HG03025 (cell line): ENCODE measurements around the gene LEF1.
"Not testable (repeated sequence)": the region's sequence is repeated elsewhere in the genome, so short reads cannot be mapped to it uniquely, and the experiment has no call there.

Source experiments
- ATAC-seq: cut with Tn5 transposase; IDR thresholded peaks from one replicate; pipeline ENCODE4 v1.9.1; 2021; ENCODE audit warnings: mild to moderate bottlenecking, moderate library complexity; ENCODE audit not compliant: unreplicated experiment, low FRiP score

The LEF1 gene

DNA sequence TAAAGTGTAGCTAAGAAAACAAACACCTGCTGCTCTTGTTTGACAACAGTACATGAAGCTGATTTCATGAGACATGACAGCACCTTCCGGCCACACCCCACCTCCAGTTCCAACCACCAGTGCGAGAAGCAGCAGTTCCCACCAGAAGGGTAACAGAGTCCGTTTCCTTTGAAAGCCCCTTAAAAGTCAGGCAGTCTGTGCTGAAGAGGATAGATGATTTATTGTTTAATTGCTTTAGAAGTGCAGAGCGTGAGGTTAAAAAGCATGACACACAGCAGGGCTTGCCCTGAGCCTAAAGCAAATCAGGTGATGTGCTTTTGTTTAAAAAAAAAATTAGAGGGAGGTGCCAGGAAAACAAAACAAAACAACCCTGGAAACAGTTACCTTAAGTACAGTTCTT, 96.4 kb downstream of the LEF1 start:
- peak; percentile 93 for ATAC-seq

DNA sequence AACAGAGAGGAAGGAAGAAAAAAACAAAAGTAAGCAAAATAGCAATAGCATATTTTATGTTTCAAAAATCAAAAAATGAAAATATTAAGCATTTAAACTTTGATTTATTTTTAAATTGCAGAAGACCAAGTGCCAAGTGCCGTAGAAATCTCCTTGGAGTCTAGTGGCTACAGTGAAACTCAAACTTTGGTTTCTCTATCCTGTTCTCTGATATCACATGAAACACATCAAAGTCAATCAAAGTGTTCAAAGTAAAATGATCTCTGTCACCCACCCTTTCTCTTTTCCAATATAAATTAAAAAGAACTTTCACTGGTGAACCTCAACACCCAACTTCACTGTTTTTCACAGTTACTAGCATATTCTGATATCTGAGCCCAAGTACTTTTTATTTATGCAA, 98.0 kb downstream of the LEF1 start:
- ATAC-seq, result no peak

DNA sequence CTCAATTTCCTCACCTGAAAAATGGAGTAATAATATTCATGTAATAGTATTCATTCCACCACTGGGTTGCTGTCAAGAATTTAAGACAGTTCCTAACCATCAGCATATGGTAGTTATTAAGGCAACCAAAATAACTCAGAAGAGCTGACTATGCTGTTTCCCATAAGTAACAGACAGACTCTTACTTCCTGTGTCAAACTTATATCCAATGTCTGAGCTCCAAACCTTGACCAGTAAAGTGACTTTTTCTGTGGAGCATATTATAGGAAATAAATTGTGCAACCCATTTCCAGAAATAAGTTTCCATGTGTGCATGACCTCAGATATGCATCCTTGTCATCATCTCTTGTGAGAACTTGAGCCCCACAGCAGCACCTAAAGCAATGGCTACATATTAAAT, 100.3 kb downstream of the LEF1 start:
- ATAC-seq, result no peak

DNA sequence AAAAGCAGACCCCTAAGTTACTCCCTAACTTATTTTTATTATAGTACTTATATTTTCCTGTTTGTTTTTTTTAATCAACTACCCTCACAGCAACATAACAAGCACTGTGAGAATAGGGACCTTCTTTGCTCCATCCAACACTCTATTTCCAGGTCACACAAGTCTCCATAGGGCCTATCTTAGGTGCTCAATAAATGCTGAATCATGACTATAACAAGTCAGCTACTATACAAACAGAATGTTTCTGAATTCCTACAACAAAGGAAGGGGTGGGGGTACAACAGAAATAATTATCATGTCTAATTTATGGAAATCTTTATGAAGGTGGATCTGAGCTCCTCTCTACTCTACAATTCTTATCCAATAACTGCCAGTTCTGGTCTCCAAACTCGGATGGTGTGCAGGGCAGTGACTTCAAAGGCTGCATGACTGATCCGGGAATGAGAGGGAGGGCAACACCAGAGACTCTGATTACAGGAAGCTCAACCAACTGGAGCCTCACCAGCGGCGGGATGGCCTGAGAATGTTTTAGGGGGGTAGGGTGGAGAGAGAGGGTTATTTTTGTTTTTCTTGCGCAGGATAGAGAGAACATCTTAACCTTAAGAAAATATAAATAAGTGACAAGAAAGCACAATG, 107.9 kb downstream of the LEF1 start:
- no peak for ATAC-seq

DNA sequence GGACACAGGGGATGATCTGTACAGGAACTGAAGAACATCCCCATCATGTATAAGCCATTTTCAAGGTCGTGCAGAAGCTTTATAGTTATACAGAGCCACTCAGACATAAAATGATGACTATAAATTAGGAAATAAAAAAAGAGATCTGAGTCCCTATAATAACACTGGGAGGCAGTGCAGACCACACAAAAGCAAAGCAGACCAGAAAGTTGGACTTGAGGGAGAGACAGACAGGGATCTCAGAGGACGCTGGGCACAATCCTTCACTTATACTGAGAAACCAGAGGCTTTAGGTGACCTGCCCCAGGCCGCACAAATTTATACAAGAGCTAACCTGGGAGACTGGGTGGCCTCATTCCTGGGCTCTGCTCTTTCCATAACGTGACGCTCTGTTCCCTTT, 108.6 kb downstream of the LEF1 start:
- ATAC-seq, result no peak

DNA sequence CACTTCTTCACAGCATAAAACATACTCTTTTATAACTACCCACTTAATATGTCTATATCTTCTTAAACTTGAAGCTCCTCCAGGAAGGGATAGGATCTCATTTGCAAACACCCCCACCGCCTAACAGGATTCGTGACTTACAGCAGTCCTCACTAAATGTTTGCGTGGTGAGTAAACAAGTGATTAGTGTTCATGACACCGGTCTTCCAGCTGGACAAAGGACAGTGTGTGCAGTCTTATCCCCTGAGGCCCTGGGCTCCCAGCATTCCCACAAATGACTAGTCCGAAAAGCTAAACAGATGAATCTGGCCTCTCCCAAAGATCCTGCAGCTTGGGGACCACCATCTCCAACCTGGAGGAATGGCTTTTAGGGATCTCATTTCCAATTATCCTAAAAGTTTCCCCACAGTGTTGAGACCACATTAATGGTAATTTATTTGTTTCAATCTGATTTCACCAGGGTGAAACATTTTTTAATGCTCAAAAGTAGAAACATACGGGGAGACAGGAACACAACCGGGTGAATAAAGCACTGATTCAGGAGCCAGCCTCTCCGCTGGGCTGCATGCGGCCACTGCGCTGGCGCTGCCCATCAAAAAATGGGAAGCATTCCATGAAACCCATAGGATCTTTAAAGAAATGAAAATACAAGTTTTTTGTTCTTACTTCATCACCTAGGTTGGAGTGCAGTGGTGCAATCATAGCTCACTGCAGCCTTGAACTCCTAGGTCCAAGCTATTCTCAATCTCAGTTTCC, 109.9 kb downstream of the LEF1 start:
- ATAC-seq, result no peak

DNA sequence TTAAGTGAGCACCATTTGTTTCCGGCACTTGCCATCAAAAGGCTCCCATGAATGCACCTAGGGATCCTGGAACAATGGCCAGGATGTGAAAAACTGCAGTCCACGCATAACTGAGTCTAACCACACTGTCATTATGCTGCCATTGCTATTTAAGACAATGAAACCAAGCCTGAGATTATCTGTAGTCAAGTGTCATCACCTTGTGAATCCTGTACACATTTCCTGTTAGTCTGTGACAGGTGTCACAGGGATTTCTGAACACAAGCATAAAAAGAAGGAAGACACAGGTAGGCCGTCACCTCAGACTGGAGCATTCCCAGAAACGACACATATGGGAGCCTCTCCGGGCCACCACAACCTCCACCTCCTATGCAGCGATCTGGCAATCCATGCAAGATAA, 112.3 kb downstream of the LEF1 start:
- no peak for ATAC-seq

DNA sequence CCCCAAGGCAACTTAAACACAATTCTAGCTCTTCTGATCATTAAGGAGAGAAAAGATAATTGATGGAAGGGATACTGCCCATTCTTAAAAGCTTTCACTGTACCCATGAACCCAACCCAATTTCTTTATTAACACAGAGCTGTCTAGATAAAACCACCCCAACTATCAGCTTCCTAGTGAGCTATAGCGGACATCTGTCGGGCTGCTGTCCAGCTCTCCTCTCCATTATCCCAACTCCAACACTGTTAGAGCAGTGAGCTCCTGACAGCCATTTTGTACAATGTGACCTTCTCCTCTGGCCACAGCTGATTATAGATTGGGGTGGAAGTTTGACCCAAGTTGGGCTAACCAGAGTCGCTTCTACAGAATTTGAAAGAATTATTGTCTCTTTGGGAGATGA, 112.9 kb downstream of the LEF1 start:
- ATAC-seq, result no peak

DNA sequence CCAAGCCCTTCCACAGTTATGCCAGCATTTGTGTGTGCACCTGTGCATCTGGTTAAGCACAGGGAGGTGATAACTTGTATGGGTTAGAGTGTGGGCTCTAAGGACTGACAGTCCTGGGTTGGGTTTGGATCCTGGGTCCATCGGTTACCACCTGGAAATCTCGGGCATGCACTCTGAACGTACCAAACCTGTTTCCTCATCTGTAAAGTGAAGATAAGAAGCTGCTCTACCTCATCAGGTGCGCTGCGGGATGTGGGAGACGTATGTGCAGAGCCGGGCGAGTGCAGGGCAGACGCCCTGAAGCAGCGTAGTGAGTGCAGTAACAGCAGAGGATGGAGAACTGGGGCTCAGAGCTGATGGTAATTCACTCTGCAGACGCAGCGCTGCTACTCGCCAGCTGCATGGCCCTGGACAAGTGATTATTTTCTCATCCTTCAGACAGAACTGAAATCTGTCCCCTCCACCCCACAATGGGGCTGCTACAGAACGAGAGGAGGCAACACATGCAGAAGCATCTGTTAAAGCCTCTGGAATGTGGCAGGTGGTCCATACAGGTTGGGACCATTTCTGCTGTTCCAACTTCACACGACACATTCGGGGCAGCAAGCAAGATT, 114.6 kb downstream of the LEF1 start:
- no peak for ATAC-seq

DNA sequence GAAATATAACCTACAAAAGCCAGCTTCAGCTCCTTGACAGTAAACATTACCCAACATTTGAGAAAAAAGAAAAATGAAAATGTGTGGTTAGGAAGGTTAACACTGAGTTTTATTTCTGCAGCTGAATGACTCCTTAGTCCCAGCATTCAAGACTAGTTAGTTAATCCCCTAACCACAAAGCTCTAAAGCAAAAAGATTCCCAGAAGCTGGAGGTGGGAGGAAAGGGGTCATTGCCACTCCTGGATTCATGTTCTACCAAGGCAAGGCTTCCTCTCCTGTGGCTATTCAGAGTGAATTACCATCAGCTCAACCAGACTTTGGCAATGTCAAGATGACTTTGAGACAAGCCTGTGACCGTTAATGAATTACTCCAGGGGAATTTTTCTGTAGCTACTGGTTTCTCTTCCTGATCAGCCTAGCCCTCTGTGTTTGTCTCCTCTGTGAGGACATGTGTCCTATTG, 115.5 kb downstream of the LEF1 start:
- ATAC-seq, result peak; percentile 55

DNA sequence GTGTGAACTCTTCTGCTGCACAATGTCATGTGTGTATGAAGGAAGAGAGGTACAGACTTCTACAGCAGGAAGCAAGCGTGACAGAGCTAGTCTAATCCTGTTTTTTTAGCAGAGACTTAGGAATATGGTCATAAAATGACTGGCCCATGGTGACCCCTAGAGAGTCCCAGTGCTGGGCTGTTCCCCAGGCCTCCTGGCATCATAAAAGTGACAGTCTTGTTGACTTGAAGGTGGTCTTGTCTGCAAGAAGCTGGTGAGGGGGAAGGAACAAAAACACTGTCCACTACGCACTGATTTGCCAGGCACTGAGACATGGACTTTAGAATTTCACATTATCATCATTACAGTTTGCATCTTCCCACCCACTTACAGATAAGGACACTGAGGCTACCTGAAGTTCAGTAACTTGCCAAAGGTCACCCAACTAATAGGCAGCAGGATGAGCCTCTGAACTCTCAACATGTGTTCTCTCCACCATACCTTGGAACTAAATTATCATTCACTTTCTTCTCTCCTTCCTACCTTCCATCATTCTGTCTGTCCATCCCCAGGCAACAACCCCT, 116.1 kb downstream of the LEF1 start:
- no peak for ATAC-seq

DNA sequence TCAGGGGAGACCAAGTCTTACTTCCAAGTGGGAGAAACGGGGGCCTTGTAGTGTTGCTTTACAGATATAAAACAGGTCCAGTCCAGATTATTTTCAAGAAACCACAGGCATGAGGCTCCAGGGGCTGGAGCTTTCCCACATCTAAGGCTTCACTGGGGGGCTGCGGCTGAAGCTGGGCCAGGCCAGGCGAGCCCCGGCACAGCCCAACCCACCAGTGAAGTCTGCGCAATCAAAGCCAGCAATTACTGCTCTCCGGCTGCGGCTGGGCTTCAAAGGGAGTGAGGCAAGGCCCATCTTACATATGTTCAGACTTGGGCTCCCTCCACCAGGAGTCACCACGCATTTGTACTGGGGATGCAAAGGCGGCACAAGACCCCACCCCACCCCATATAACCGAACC, 117.4 kb downstream of the LEF1 start:
- no peak for ATAC-seq

DNA sequence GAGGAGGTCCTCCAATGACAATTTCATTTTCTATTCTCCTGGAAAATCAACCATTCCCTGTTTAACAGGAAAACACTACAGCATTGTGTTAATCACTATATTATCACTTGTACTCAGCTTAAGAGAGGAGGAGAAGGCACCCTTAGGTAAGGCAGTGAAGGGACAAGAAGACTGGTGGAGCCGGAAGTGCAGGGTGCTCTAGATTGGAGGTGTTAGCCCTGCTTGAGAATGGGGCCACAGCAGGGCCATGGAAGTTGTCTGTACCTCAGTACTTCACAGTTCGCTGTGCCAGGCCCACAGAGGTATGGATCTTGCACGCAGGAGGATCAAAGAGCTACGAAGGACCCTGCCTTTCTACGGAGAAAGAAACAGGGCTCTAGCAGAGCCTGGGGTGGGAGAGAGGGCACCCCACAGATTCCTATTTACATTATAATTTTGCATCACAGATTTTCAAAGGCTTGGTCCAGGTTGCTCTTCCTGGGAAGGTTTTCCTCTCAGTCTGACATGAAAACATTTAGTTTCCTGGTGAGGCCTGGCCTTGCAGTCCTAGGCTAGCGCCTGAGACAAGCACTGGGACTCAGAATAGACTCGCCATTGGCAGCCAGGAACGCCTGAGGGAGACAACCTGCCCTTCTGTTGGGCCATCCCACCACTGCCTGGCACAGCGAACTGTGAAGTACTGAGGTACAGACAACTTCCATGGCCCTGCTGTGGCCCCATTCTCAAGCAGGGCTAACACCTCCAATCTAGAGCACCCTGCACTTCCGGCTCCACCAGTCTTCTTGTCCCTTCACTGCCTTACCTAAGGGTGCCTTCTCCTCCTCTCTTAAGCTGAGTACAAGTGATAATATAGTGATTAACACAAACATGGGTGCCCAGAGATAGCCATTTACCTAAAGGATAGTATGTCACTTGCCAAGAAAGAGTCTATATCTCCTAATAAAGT, 118.3 kb downstream of the LEF1 start:
- not testable (repeated sequence) for ATAC-seq

DNA sequence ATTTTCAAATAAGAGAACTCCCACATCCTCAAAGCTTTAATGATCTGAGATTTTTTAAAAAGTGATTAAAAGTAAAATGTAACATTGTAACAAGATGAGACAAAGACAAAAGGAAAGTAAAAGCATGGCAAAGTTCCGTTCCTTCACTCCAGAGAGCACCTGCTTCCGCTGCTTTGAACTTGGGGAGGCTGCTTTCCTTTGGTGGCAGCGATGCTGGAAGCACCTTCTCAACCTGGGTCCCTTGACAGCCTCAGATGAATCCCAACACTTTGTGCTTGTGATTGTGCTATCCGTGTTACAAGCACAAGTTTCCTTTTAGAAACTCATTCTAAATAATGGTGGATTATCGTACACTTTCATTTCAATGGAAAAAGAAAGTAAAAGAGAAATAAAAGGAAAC, 119.3 kb downstream of the LEF1 start:
- no peak for ATAC-seq

DNA sequence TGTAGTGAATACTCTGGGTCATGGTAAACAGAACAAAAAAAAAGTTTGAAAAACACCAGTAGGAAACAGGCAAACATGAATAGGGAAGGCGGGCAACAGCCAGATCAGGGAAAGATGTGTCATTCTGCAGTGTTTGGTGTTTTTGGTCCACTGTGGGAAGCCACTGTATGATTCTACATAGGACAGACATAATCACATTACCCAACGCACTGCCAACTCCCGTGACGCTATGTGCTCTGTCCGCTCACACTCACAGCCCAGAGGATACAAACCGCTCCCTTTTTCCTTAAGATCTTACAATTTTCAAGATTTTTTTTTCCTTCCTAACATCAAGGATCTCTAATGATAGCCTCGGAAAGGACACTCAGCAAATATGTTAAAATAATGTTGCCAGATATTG, 119.7 kb downstream of the LEF1 start:
- no peak for ATAC-seq

DNA sequence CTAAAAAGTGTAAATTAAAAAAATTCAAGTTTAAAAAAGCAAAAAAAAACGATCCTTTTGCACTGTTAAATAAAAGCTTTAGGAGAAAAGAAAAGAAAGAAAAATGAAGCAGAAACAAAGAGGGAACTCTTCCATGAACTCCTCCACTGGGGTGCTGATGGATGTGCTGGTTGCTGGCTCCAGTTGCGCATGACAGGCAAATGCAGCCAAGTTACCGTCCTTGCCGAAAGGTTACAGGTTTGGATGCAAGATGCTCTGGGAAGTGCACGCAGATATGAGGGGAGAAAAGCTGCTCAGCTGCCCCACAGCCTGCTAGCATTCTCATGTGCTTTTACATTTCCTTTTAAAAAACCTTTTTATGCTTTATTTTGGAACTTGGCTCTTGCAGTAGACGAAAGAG, 120.6 kb downstream of the LEF1 start:
- ATAC-seq, result no peak

DNA sequence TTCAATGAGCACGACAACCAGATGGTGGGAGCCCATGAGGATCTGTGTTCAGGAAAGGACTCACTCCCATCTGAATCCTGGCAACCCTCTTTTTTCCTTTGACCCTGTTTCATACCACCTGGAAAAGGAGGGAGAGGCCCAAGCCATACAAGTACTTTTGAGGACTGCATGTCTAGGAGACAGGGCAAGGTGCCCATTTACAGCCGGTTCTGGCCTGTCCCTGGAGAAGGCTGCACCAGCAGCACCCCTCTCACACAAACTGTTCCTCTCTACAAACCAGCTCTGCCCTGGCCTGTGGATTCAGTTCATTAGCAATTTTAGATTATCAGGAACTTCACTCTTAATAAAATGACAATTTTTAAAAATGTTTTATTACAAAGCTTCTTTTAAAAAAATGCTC, 121.5 kb downstream of the LEF1 start:
- no peak for ATAC-seq

DNA sequence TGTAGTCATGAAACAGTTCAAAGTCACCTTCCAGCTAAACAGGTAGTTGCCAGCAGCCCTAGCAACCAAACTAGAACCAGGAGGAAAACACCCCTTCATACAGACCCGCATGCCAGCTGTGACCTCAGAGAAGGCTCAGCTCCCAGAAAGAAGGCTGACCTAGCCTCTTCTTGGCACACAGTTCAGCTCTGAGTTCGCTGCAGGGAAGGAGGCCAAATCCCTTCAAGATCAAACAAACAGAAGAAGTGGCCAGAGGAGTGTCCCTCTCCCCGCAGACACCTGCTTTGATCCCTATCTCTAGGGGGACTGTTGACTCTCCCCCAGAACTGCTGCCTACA, 123.1 kb downstream of the LEF1 start:
- ATAC-seq, result no peak

DNA sequence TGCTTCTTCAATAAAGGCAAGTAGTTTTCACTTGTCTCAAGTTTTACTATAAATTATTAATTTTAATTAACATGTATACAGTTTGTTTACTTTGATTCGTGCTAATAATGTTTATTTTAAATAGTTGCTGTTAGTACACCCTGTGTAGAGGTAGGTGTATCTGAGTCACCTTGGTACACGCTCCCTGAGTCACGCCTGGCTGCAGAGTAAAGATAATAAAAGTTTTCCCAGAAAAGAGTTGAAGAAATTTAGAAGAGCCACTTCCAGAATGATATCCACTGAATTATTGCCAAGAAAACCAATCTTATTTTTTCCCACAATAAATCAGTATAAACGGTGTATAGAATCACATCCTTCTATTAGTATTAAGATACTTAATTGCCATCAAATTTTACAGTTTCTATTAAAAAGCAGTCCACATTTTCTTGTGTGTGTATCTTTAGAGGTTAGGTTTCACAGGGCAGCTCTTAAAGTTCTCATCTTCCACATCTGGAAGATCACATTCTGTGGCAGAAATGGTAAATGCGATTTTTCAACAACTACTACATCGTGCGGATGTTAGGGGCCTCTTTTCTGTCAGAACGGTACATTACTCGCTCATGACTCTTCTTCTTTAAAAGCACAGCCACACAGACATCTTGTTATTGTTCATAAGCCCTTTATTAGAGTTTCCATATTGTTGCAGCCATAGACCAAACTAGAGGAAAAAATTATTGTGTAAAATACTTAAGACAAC, 123.6 kb downstream of the LEF1 start:
- no peak for ATAC-seq

DNA sequence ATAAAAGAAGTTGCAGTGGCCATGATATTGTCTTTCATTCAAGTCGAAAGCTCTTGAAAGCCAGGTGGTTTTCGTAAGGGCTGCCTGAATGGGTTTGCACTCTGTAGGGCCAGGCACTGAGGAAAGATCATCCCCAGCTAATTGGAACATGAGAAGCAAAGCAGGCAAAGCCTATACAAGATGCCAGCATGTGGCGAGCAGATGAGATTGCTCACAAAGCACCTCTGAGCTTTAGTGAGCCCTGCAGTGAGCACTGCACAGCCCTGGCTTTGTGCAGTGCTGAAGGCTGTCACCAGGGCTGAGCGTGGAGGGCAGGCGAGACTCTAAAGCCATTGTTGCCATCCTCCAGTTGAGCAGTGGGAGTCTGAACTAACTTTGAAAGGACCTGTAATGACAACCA, 125.2 kb downstream of the LEF1 start:
- no peak for ATAC-seq
